Measurements from ENCODE around the gene IHH.

Gene IHH

DNA sequence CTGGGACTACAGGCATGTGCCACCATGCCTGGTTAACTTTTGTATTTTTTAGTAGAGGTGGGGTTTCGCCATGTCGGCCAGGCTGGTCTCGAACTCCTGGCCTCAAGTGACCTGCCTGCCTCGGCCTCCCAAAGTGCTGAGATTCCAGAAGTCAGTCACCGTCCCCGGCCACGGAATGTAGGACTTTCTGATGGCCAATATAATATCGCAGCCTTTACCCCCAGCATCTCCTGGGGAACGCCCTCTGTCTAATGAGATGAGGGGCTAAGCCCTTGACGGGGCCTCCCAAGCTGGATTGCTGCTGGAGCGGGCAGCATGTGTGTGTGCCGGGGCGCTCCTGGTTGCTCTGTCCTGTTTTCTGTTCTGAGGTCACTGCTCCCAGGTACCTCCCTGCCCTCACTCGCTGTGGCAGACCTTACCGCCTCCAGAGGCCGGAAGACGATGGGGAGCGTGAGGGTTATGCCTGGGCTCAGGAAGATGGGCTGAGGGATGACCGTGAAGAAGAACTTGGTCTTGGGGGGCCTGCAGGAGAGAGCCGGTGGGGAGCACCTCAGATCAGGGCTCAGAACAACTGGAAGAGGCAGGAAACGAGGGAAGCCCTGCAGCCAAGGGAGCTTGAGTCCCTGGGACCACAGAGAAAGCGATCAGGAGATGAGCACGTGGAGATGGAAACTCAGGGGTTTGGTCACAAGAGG, 28.5 kb downstream of the IHH start:
- TF ChIP-seq POLR2AphosphoS5 (IDR thresholded peaks at IDR 0.05; ENCODE audit: low read depth, low read length) (no peak), SPI1 (IDR thresholded peaks at IDR 0.05; ENCODE audit: low read depth, low read length) (no peak), TAF1 (IDR thresholded peaks at IDR 0.05; ENCODE audit: low read depth, low read length) (no peak), POU2F2 (IDR thresholded peaks at IDR 0.05; ENCODE audit: low read depth, low read length) (no peak), PAX5 (IDR thresholded peaks at IDR 0.05; ENCODE audit: insufficient read depth, low read length, severe bottlenecking) (no peak), POLR2A (IDR thresholded peaks at IDR 0.05; ENCODE audit: low read depth, low read length) (no peak)
- FAIRE-seq: no peak
- DNase-seq (ENCODE audit: insufficient read length, low spot score): no peak

DNA sequence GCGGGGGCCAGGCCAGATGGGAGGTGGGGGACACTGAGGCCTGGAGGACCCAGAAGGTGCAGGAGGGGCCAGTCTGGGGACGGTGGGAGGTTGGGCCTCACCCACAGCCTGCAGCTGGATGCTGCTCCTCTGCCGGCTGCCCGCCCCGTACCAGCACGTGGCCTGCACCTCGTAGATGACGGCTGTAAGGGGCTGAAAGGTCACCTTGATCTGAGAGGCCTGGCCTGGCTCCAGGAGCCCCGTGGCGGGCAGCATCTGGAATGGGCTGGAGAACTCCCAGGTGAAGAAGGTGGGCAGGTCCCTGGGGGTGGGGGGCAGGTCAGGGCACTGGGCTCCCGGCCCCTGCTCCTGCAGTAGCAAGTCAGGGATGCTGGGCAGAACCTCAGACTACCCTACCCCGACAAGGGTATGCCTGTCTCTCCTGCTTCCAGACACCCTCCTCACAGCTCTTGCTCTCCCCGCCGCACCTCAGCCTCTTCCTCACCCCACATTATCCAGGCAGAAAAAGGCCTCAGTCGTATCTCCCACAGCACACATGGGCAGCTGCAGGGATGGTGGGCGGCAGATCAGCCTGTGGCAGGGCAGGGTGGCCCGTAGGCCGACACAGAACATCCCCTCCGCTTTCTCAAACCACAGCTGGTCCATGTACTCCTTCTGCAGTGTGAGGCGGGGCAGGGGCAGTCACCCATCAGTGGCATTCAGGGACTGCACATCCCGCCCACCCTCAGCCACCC, 29.5 kb downstream of the IHH start:
- DNase-seq (ENCODE audit: insufficient read length, low spot score) (no peak), FAIRE-seq (no peak)
- TF ChIP-seq POU2F2 (IDR thresholded peaks at IDR 0.05; ENCODE audit: low read depth, low read length) (no peak), TAF1 (IDR thresholded peaks at IDR 0.05; ENCODE audit: low read depth, low read length) (no peak), POLR2AphosphoS5 (IDR thresholded peaks at IDR 0.05; ENCODE audit: low read depth, low read length) (no peak), SPI1 (IDR thresholded peaks at IDR 0.05; ENCODE audit: low read depth, low read length) (no peak)

DNA sequence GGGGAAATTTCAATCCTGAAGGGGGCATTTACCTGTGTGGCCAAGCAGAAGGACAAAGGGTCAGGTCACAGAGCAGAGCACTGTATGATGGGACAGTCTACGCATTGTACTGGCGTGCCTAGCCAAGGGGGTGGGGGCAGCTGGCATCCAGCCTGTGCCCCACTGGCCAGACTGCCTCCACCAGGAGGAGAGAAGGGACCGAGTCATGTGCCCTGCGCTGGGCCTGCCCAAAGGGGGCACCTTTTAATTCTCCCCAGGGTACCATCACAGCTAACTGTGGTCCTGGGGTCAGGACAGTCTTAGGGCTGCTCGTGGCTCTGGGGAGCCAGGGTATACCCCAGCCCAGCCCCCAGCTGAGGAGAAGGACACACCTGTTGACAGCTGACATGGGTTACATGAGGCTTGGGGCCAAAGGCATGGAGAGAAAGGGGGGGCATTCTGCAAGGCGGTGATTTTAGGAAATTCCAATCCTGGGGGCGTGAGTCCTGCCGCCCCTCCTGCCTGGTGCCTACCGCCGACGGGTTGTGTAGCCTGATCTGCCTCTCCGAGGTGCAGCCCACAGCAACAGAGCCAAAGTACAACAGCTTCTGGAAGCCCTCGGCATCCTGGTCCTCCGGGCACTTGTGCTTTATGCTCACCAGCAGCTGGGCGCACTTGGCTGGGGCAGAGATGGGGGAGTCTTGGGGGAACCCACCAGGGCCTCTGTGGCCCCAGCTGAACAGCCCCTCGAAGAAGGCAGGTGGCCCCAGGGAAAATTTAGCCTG, 30.4 kb downstream of the IHH start:
- no peak for DNase-seq (ENCODE audit: insufficient read length, low spot score)
- no peak for FAIRE-seq
- TF ChIP-seq SPI1 (IDR thresholded peaks at IDR 0.05; ENCODE audit: low read depth, low read length): no peak
- no peak for TF ChIP-seq PAX5 (IDR thresholded peaks at IDR 0.05; ENCODE audit: insufficient read depth, low read length, severe bottlenecking)
- no peak for TF ChIP-seq POU2F2 (IDR thresholded peaks at IDR 0.05; ENCODE audit: low read depth, low read length)
- no peak for TF ChIP-seq TAF1 (IDR thresholded peaks at IDR 0.05; ENCODE audit: low read depth, low read length)
- no peak for TF ChIP-seq POLR2A (IDR thresholded peaks at IDR 0.05; ENCODE audit: low read depth, low read length)

DNA sequence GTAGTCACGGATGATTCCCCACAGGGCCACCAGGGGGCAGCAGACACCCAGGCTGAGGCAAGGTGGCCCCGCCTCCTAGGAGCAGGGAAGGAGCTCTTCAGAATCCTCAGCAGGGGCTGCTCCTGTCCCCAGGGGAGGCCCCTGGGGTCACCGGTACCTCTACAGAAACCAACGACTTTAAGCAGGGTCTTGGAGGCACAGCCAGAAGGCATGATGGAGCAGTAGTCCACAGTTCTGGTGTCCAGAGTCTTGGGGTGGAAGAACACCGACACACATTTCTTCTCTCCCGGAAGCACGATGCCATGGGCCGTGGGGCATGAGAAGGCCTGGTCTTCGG, 30.9 kb downstream of the IHH start:
- peak; percentile 94 for FAIRE-seq

DNA sequence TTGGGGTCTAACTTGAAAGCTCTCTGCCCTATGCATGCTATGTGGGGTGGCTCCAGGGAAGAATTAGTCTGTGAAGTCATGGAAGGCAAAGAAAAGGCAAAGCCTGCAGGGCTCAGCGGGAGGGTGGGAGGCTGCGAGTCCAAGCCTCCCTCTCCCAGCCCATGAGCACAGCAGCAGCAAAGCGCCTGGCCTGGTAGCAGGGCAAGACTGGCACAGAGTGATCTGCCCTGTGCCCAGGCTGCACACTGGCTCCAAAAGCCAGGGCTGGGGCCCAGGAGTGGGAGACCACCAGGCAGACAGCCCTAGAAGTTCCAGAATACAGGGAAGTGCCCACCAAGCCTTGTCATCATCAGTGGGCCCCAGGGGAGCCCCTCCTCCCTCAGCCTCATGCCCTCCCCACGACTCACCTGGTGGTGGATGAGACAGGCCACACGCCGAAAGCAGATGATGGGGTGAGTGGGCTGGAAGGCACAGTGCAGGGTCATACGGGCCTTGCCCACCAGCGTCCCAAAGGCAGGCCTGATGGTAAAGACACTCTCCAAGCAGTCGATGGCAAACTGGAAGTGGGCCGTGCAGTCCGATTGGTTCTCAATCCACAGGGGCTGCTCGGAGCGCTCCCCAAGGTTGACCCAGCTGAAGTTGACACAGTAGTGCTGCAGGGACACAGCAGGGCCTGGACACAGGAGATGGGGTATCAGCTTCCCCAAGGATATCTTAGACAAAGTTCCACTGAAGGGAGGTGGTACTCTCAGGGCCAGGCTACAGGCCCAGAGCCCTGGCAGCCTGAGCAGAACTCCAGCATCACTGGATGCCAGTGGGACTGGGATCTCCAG, 31.5 kb downstream of the IHH start:
- FAIRE-seq (no peak), DNase-seq (ENCODE audit: insufficient read length, low spot score) (no peak)
- TF ChIP-seq TAF1 (IDR thresholded peaks at IDR 0.05; ENCODE audit: low read depth, low read length) (no peak), POLR2AphosphoS5 (IDR thresholded peaks at IDR 0.05; ENCODE audit: low read depth, low read length) (no peak), POU2F2 (IDR thresholded peaks at IDR 0.05; ENCODE audit: low read depth, low read length) (no peak), POLR2A (IDR thresholded peaks at IDR 0.05; ENCODE audit: low read depth, low read length) (no peak)

More for the DNA sequence above, 30.9 kb downstream of the IHH start:
- DNase-seq (ENCODE audit: insufficient read length, low spot score): peak; percentile 84
- TF ChIP-seq POLR2A (IDR thresholded peaks at IDR 0.05; ENCODE audit: low read depth, low read length) (no peak), TAF1 (IDR thresholded peaks at IDR 0.05; ENCODE audit: low read depth, low read length) (no peak), SPI1 (IDR thresholded peaks at IDR 0.05; ENCODE audit: low read depth, low read length) (no peak), PAX5 (IDR thresholded peaks at IDR 0.05; ENCODE audit: insufficient read depth, low read length, severe bottlenecking) (no peak), POLR2AphosphoS5 (IDR thresholded peaks at IDR 0.05; ENCODE audit: low read depth, low read length) (no peak), POU2F2 (IDR thresholded peaks at IDR 0.05; ENCODE audit: low read depth, low read length) (no peak)

DNA sequence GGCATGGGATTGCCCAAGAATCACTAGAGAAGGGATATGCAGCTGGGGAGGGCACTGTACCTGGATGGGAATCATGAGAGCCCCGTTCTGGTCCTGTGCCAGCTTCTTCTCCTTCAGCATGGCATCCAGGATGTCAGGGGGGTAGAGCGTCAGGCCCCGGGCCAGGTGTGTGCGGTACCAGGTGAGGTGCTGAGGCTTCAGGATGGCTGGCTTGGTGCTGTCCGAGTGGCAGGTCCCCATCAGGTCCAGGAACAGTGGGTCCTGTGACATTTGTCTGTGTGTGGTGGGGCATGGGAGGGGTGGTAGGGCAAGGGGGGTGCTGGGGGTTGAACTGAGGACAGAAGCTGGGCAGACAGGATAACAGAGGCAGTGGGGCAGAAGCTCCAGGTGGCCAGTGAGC, 32.6 kb downstream of the IHH start:
- DNase-seq (ENCODE audit: insufficient read length, low spot score) (no peak), FAIRE-seq (no peak)
- no peak for TF ChIP-seq SPI1 (IDR thresholded peaks at IDR 0.05; ENCODE audit: low read depth, low read length)
- TF ChIP-seq POLR2A (IDR thresholded peaks at IDR 0.05; ENCODE audit: low read depth, low read length): no peak
- TF ChIP-seq TAF1 (IDR thresholded peaks at IDR 0.05; ENCODE audit: low read depth, low read length): no peak
- no peak for TF ChIP-seq POU2F2 (IDR thresholded peaks at IDR 0.05; ENCODE audit: low read depth, low read length)
- TF ChIP-seq PAX5 (IDR thresholded peaks at IDR 0.05; ENCODE audit: insufficient read depth, low read length, severe bottlenecking): no peak
- TF ChIP-seq POLR2AphosphoS5 (IDR thresholded peaks at IDR 0.05; ENCODE audit: low read depth, low read length): no peak

DNA sequence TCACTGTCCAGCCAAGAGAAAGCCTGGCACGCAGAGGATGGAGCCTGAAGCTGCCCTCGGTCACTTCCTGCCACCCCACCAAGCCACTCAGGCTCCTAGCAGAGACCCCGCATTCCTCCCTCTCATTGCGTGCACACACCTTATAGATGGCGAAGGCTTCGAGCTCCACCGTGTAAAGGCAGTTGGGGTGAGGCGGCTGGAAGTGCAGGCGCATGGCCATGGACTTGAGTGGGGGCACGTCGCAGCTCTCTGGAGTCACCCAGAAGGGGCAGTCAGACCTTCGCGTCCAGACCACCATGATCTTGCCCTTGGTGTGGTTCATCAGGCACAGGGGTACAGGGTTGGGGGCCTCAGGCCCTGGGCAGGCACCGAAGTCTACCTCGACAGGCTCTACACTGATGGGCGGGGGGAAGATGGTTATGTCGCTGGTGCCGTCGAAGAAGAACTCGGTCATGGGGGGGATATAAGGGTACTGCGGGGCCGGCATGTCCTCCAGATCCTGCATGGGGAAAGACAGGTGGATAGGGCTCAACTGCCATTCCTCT, 33.1 kb downstream of the IHH start:
- FAIRE-seq: no peak
- no peak for DNase-seq (ENCODE audit: insufficient read length, low spot score)
- TF ChIP-seq SPI1 (IDR thresholded peaks at IDR 0.05; ENCODE audit: low read depth, low read length) (no peak), POU2F2 (IDR thresholded peaks at IDR 0.05; ENCODE audit: low read depth, low read length) (no peak), PAX5 (IDR thresholded peaks at IDR 0.05; ENCODE audit: insufficient read depth, low read length, severe bottlenecking) (no peak), POLR2A (IDR thresholded peaks at IDR 0.05; ENCODE audit: low read depth, low read length) (no peak), TAF1 (IDR thresholded peaks at IDR 0.05; ENCODE audit: low read depth, low read length) (no peak), POLR2AphosphoS5 (IDR thresholded peaks at IDR 0.05; ENCODE audit: low read depth, low read length) (no peak)

DNA sequence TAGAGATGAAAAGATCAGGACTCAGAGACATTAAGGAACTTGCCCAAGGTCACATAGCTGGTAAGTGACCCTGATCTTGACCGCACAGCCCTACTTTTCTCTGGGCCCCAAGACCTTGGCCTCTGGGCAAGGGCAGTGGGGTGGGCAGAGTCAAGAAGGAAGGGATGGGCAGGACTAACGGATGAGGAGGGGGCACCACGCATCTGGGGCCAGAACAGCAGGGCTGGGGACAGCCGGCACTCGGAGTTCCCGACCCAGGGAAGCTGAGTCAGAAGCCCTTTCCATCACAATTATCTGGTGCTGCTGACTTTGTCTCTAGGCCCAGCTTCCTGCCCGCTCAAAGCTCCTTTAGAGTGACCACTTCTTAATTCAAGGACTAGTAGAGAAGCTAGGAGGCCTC, 33.8 kb downstream of the IHH start:
- TF ChIP-seq POLR2A (IDR thresholded peaks at IDR 0.05; ENCODE audit: low read depth, low read length) (no peak), POLR2AphosphoS5 (IDR thresholded peaks at IDR 0.05; ENCODE audit: low read depth, low read length) (no peak), PAX5 (IDR thresholded peaks at IDR 0.05; ENCODE audit: insufficient read depth, low read length, severe bottlenecking) (no peak)
- DNase-seq (ENCODE audit: insufficient read length, low spot score) (no peak), FAIRE-seq (no peak)
